ENCODE results near the gene ZNF324B. TPM values are rescaled to one million over a fixed set of nuclear protein-coding genes. Genes with fewer than 3 reads are reported as not detected.
"Not testable (repeated sequence)": the region's sequence is repeated elsewhere in the genome, so short reads cannot be mapped to it uniquely, and the experiment has no call there.

The ZNF324B gene
- total RNA-seq, 1 donor from 2014 or later, result 5.9 TPM

GRCh38 chr19:58480481-58480830 is 29.0 kb downstream of the ZNF324B start:
- DNase-seq, result no peak

GRCh38 chr19:58480831-58481230 is 29.4 kb downstream of the ZNF324B start:
- no peak for DNase-seq

DNA sequence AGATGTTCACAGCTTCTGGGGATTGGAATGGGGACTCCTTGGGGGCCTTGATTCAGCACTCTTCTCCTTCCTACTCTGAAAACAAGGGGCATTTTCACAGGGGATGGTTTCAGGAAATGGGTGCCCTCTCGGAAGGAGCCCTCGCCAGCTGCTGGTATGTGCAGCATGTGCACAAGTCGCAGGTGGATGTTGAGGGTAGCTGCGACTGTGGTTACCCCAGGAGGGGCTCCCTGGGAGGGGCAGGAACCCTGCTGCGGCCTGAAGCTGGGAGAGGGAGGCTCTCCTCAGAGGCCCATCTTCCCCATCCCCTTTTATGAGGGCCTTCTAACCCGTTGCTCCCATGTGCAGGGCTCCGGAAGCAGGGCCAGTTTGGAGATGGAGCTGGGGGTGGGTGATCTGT is 30.9 kb downstream of the ZNF324B start:
- DNase-seq, result no peak

- DNase-seq, result no peak
Observed at GRCh38 chr19:58483776-58484175, 32.4 kb downstream of the ZNF324B start.

DNA sequence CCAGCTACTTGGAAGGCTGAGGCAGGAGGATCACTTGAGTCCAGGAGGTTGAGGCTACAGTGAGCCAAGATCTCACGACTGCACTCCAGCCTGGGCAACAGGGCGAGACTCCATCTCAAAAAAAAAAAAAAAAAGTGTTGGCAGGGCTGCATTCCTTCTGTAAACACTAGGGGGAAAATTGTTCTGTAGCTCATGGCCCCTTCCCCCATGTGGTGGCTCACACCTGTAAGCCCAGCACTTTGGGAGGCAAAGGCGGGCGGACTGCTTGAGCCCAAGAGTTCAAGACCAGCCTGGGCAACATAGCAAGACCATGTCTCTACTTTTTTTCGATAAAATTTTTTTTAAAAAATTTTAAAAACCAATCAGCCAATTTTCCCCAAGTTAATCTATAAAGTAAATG is 32.9 kb downstream of the ZNF324B start:
- DNase-seq, result not testable (repeated sequence)

DNA sequence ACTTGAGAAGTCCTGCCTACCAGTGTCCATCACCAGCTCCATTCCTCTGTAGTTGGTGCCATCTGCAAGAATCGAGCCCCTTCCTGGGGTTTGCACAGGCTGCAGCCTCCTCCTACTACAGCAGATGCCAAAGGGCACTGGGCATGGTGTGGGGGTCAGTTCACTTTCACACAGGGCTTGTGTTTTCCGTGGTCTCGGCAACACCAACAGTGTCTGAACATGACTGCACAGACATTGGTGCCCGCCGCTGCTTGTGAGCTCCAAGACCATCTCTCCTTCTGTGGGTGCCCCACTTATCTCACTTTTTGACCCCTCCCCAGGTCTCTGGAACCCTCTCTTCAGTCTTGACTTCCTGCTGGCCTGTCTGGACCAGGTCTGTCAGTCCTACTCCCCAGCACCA is 40.0 kb downstream of the ZNF324B start:
- no peak for DNase-seq

DNA sequence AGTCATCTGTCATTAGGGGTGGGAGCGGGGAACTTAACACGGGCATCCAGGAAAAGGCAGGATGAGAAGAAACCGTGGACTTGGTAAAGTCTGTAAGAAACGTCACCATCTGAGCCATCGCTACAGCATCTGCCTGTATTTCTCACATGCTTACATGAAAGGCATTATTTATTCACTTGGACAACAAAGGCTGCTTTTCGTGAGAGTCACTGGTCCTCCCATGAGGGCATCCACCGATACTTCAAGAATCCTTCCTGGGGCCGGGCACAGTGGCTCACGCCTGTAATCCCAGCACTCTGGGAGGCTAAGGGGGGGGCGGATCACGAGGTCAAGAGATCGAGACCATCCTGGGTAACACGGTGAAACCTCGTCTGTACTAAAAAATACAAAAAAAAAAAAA is 40.8 kb downstream of the ZNF324B start:
- DNase-seq, result no peak

DNA sequence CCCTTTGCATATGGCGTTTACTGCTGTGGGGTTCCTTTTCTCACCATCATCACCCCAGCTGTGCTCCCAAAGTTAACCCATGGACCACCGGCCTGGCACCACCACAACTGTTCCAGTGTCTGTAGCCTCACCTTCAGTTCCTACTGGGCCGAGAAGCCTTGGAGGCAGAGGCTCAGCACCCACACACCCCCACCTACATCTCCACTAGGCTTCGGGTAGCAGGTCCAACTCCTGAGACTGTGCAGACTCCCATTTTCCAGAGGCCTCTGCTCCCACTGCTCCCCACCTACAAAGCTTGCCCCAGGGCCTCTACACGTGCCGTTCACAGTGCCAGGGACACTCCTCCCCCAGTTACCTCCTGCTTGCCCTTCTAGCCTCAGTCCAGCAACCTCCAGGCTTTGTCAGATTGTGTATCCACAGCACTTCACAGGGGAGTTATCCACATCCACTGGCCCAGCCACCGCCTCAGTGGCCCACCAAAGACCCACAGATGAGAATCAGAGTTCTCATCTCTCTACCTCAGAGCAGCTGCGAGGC is 46.3 kb downstream of the ZNF324B start:
- no peak for DNase-seq

DNA sequence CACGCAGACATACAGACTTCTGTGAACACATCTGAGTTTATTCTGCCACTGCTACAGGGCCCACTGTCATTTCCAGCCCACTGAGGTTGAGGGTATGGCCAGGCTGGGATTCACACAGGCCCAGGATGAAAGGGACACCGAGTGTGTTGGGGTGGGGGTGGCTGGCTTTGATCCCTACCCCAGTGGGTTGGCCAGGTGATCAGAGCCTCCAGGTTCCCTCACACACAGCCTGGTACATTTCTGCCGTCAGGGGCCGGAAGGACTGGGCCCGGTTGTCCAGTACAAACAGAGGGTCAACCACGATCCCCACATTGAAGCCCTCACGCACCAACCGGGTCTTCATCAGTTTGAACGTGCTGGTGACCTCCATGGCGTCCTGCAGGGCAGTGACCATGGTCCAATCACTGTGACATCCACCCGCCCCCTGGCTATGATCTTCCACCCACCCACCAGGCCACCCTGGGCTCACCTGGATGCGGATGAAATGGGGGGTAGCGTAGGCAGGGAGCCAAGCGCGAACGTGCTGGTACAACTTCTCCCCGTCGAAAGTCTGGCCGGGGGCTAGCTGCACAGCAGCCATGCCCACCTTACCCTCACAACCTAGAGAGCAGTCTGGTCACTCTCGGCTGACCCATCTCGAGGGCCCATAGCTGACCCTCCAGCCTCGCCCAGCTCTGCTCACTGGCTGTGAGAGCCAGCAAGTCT is 47.0 kb downstream of the ZNF324B start:
- no peak for DNase-seq

DNA sequence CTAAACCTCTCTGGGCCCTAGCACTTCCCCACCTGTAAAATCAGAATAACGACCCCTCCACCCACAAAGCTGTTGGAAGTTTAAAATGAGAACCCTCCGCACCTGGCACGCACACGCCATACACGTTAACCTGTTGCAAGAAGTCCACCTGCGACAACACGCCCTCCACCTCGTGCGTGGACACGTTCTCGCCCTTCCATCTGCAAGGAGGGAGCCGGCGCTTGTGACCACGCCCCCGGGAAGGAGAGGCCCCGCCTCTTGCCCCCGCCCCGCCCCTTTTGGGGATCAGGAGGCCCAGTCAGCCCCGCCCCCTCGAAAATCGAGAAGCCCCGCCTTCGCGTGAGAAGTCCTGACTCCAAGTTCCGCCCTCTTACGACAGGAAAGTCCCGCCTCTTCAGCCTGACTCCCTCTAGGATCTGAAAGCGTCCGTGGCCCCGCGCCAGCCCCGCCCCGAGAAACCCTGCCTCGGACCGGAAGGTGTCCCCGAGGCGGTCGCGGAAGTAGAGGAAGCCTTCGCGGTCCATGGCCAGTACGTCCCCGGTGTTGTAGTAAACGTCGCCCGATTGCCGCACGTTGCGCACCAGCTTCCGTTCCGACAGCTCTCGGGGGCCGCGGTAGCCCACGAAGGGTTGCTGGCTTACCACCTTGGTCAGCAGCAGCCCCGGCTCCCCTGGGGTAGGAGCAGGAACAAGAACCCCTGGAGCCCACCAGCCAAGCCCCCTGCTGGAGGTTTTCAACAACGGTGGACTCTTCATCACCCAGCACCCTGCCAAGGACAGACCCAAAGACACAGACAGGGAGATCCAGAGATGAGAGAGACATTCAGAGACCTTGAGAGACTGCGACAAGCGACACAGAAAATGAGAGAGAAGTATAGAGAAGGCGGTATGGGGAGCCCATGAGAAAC is 47.9 kb downstream of the ZNF324B start:
- DNase-seq, result peak; percentile 99

- DNase-seq, result no peak
Observed at GRCh38 chr19:58500242-58500641, 48.8 kb downstream of the ZNF324B start.

Small RNA genes lying within 50 kb of the gene (small RNA-seq; reads per million reads assigned to genes)
- not detected for gene RN7SL693P (ENCODE audit: low replicate concordance)
- not detected for gene RNU6-1337P (ENCODE audit: low replicate concordance)

Other genes starting within 250 kb of the ZNF324B start
- 34.2 TPM for gene ZNF544, start 222.7 kb upstream of the ZNF324B start, total RNA-seq
- 9.5 TPM for gene ZNF8, start 172.7 kb upstream of the ZNF324B start, total RNA-seq
- gene ERVK3-1, start 146.2 kb upstream of the ZNF324B start, total RNA-seq, result 37.8 TPM
- gene ZSCAN22, start 124.6 kb upstream of the ZNF324B start, total RNA-seq, result 2.5 TPM
- gene A1BG, start 98.1 kb upstream of the ZNF324B start, total RNA-seq, result 5.7 TPM
- 4.9 TPM for gene ZNF497, start 88.9 kb upstream of the ZNF324B start, total RNA-seq
- gene ZNF837, start 70.6 kb upstream of the ZNF324B start, total RNA-seq, result 1.5 TPM
- 1,593 TPM for gene RPS5, start 64.4 kb upstream of the ZNF324B start, total RNA-seq
- gene RNF225, start 56.0 kb upstream of the ZNF324B start, total RNA-seq, result not detected
- 11.0 TPM for gene ZNF584, start 43.0 kb upstream of the ZNF324B start, total RNA-seq
- gene ZNF132, start 11.5 kb upstream of the ZNF324B start, total RNA-seq, result 7.0 TPM
- gene ZNF324, start 15.5 kb downstream of the ZNF324B start, total RNA-seq, result 16.5 TPM
- 8.9 TPM for gene ZNF446, start 24.7 kb downstream of the ZNF324B start, total RNA-seq
- gene SLC27A5, start 60.4 kb downstream of the ZNF324B start, total RNA-seq, result 1.3 TPM
- gene ZBTB45, start 68.2 kb downstream of the ZNF324B start, total RNA-seq, result 3.7 TPM
- 251 TPM for gene TRIM28, start 92.4 kb downstream of the ZNF324B start, total RNA-seq
- 49.4 TPM for gene CHMP2A, start 103.5 kb downstream of the ZNF324B start, total RNA-seq
- gene UBE2M, start 107.0 kb downstream of the ZNF324B start, total RNA-seq, result 37.5 TPM
- 21.6 TPM for gene MZF1, start 121.7 kb downstream of the ZNF324B start, total RNA-seq

All from tongue (tissue), 3 donors.